WTC11 (cell line): ENCODE data around the gene DOCK7. TPM values are rescaled to one million over a fixed set of nuclear protein-coding genes. Genes with fewer than 3 reads are reported as not detected.

Experiments used
- AFF4 ChIP-seq: sonication (generic); formaldehyde crosslinking; IDR thresholded peaks from 2 replicates; pipeline ENCODE4 v1.8.1; 2023; ENCODE audit warnings: mild to moderate bottlenecking, missing genetic modification reagents, borderline replicate concordance
- ELF4 ChIP-seq: sonication (generic); formaldehyde crosslinking; IDR thresholded peaks from 2 replicates; pipeline ENCODE4 v1.8.1; 2022; ENCODE audit warnings: low read depth, mild to moderate bottlenecking, moderate library complexity, missing genetic modification reagents
- HMGXB4 ChIP-seq: sonication (generic); formaldehyde crosslinking; IDR thresholded peaks from 2 replicates; pipeline ENCODE4 v1.8.1; 2023; ENCODE audit warnings: mild to moderate bottlenecking, moderate library complexity, missing genetic modification reagents
- KAT7 ChIP-seq: sonication (generic); formaldehyde crosslinking; IDR thresholded peaks from 2 replicates; pipeline ENCODE4 v1.8.1; 2023; ENCODE audit warnings: missing genetic modification reagents, mild to moderate bottlenecking, borderline replicate concordance
- MYBL2 ChIP-seq: sonication (generic); formaldehyde crosslinking; IDR thresholded peaks from 2 replicates; pipeline ENCODE4 v1.8.1; 2023; ENCODE audit warnings: mild to moderate bottlenecking, moderate library complexity, missing genetic modification reagents
- NFE2L1 ChIP-seq: sonication (generic); formaldehyde crosslinking; IDR thresholded peaks from 2 replicates; pipeline ENCODE4 v1.8.1; 2023; ENCODE audit warnings: missing genetic modification reagents
- NR1H2 ChIP-seq: sonication (generic); formaldehyde crosslinking; IDR thresholded peaks from 2 replicates; pipeline ENCODE4 v1.9.0; 2021; ENCODE audit warnings: mild to moderate bottlenecking, moderate library complexity, missing genetic modification reagents
- NR2C2 ChIP-seq: sonication (generic); formaldehyde crosslinking; IDR thresholded peaks from 2 replicates; pipeline ENCODE4 v1.8.0; 2022; ENCODE audit warnings: mild to moderate bottlenecking, missing genetic modification reagents
- PREB ChIP-seq: sonication (generic); formaldehyde crosslinking; IDR thresholded peaks from 2 replicates; pipeline ENCODE4 v1.8.1; 2022; ENCODE audit warnings: mild to moderate bottlenecking, missing genetic modification reagents, moderate library complexity, borderline replicate concordance
- SOX15 ChIP-seq: fragments of 250-450 bp; sonication (Bioruptor Pico); IDR thresholded peaks from 2 replicates; pipeline ENCODE4 v1.9.0; 2021; ENCODE audit warnings: mild to moderate bottlenecking
- TEAD1 ChIP-seq: sonication (generic); formaldehyde crosslinking; IDR thresholded peaks from 2 replicates; pipeline ENCODE4 v1.8.0; 2022; ENCODE audit warnings: mild to moderate bottlenecking, missing genetic modification reagents
- TP53 ChIP-seq: sonication (generic); formaldehyde crosslinking; IDR thresholded peaks from 2 replicates; pipeline ENCODE4 v1.8.1; 2023; ENCODE audit warnings: mild to moderate bottlenecking, missing genetic modification reagents
- USF2 ChIP-seq: sonication (generic); formaldehyde crosslinking; IDR thresholded peaks from 2 replicates; pipeline ENCODE4 v1.8.1; 2023; ENCODE audit warnings: mild to moderate bottlenecking, missing genetic modification reagents, moderate library complexity
- ZNF219 ChIP-seq: sonication (generic); formaldehyde crosslinking; IDR thresholded peaks from 2 replicates; pipeline ENCODE4 v1.8.0; 2023; ENCODE audit warnings: missing genetic modification reagents, mild to moderate bottlenecking, borderline replicate concordance
- ZNF232 ChIP-seq: sonication (generic); formaldehyde crosslinking; IDR thresholded peaks from 2 replicates; pipeline ENCODE4 v1.8.0; 2022; ENCODE audit warnings: mild to moderate bottlenecking, missing genetic modification reagents
- ZNF423 ChIP-seq: fragments of 250-450 bp; sonication (Bioruptor Pico); IDR thresholded peaks from 2 replicates; pipeline ENCODE4 v2.1.2; 2022; ENCODE audit warnings: mild to moderate bottlenecking, moderate library complexity
- ZNF532 ChIP-seq: fragments of 250-450 bp; sonication (Bioruptor Pico); IDR thresholded peaks from 2 replicates; pipeline ENCODE4 v1.9.0; 2021; ENCODE audit warnings: mild to moderate bottlenecking, borderline replicate concordance
- total RNA-seq: library from RNA; stranded (reverse); gene quantifications from 3 replicates; pipeline ENCODE4 v1.2.3, GENCODE V29; 2021

DOCK7 gene
- total RNA-seq, 1 experiment from 2014 or later: 34.2 TPM

- TF ChIP-seq USF2 (CRISPR knock-in tag) (peak; percentile 45; the same call in 1 of the 2 replicates), ZNF219 (CRISPR knock-in tag) (no peak), ZNF532 (CRISPR knock-in tag) (no peak), ZNF423 (no peak), TP53 (CRISPR knock-in tag) (peak; percentile 75; the same call in 1 of the 2 replicates), HMGXB4 (peak; percentile 89), MYBL2 (CRISPR knock-in tag) (no peak), PREB (no peak), NR2C2 (no peak), NR1H2 (CRISPR knock-in tag) (no peak), KAT7 (CRISPR knock-in tag) (peak; percentile 73; the same call in 1 of the 2 replicates), NFE2L1 (CRISPR knock-in tag) (no peak), ELF4 (CRISPR knock-in tag) (no peak), AFF4 (CRISPR knock-in tag) (0 out of 2 replicates have a peak, but pooled peaks have one; percentile 79), SOX15 (CRISPR knock-in tag) (no peak), TEAD1 (CRISPR knock-in tag) (peak; percentile 90), ZNF232 (CRISPR knock-in tag) (no peak)
These were observed at the start of gene DOCK7 (continued) for GRCh38 chr1:62687903-62688686.
